ENCODE data around the gene TMSB10. TPM values are rescaled to one million over a fixed set of nuclear protein-coding genes. Genes with fewer than 3 reads are reported as not detected.
"Not testable (repeated sequence)": the region's sequence is repeated elsewhere in the genome, so short reads cannot be mapped to it uniquely, and the experiment has no call there.

The TMSB10 gene
- polyA plus RNA-seq (2013, experiment 1 of 2; ENCODE audit: insufficient read length) = 4,752 TPM
- polyA plus RNA-seq (2013, experiment 2 of 2; ENCODE audit: insufficient read length) = 4,035 TPM

- DNase-seq = peak; percentile 88
These were observed at the start of gene TMSB10 for GRCh38 chr2:84905181-84906107. Gene TMSB10, plus strand, starts transcription at chr2:84905656.

- no peak for DNase-seq
These were observed 49.7 kb upstream of the TMSB10 start for GRCh38 chr2:84855731-84856130.

GRCh38 chr2:84856787-84857186 is 48.7 kb upstream of the TMSB10 start:
- DNase-seq = no peak

- no peak for DNase-seq
These were observed 47.9 kb upstream of the TMSB10 start for GRCh38 chr2:84857566-84857965.

- no peak for DNase-seq
These were observed 47.3 kb upstream of the TMSB10 start for GRCh38 chr2:84858123-84858522.

GRCh38 chr2:84858937-84859336 is 46.5 kb upstream of the TMSB10 start:
- DNase-seq = no peak

- DNase-seq = no peak
These were observed 43.9 kb upstream of the TMSB10 start for GRCh38 chr2:84861539-84861938.

- no peak for DNase-seq
These were observed 43.5 kb upstream of the TMSB10 start for GRCh38 chr2:84862006-84862405.

- peak; percentile 34 for DNase-seq
These were observed 40.2 kb upstream of the TMSB10 start for GRCh38 chr2:84865181-84865783.

- DNase-seq = no peak
These were observed 39.3 kb upstream of the TMSB10 start for GRCh38 chr2:84866122-84866521.

- not testable (repeated sequence) for DNase-seq
These were observed 37.1 kb upstream of the TMSB10 start for GRCh38 chr2:84868327-84868726.

GRCh38 chr2:84870306-84870705 is 35.1 kb upstream of the TMSB10 start:
- DNase-seq = no peak

- DNase-seq = not testable (repeated sequence)
These were observed 32.8 kb upstream of the TMSB10 start for GRCh38 chr2:84872691-84873090.

GRCh38 chr2:84873350-84873749 is 32.1 kb upstream of the TMSB10 start:
- no peak for DNase-seq

- peak; percentile 41 for DNase-seq
These were observed 30.9 kb upstream of the TMSB10 start for GRCh38 chr2:84874381-84875212.

GRCh38 chr2:84875213-84875560 is 30.3 kb upstream of the TMSB10 start:
- no peak for DNase-seq

- not testable (repeated sequence) for DNase-seq
These were observed 29.8 kb upstream of the TMSB10 start for GRCh38 chr2:84875619-84876018.

- DNase-seq = no peak
These were observed 29.1 kb upstream of the TMSB10 start for GRCh38 chr2:84876369-84876768.

- no peak for DNase-seq
These were observed 27.0 kb upstream of the TMSB10 start for GRCh38 chr2:84878459-84878858.

GRCh38 chr2:84878896-84879583 is 26.4 kb upstream of the TMSB10 start:
- no peak for DNase-seq

- DNase-seq = no peak
These were observed 25.7 kb upstream of the TMSB10 start for GRCh38 chr2:84879584-84880394.

- DNase-seq = no peak
These were observed 25.1 kb upstream of the TMSB10 start for GRCh38 chr2:84880395-84880644.
